ENCODE data around the gene TMEM80.

GRCh38 chr11:657691-658126 lies 37.9 kb upstream of the TMEM80 start:
- TF ChIP-seq CTCF (IDR thresholded peaks at IDR 0.05; ENCODE audit: poor library complexity) (no peak), EZH2 (IDR thresholded peaks at IDR 0.05; ENCODE audit: borderline replicate concordance) (no peak), EZH2phosphoT487 (IDR thresholded peaks at IDR 0.05; ENCODE audit: low read depth, severe bottlenecking, unreplicated experiment) (no peak)

Data from hepatocyte (in vitro differentiated cells).